HG02610 (cell line): Measurements from ENCODE around the gene FOXP1.
A peak's percentile ranks its signal among the peaks of the same experiment; 100 is the strongest.

Experiments
- ATAC-seq: cut with Tn5 transposase; IDR thresholded peaks from one replicate; pipeline ENCODE4 v1.9.1; 2021; ENCODE audit warnings: mild to moderate bottlenecking, moderate library complexity; ENCODE audit not compliant: unreplicated experiment

Gene FOXP1

GRCh38 chr3:71054312-71054711 is 529.2 kb downstream of the FOXP1 start:
- no peak for ATAC-seq

GRCh38 chr3:71053495-71053894 is 530.0 kb downstream of the FOXP1 start:
- no peak for ATAC-seq

- ATAC-seq, result no peak
Observed at GRCh38 chr3:71052716-71053115, 530.8 kb downstream of the FOXP1 start.

GRCh38 chr3:71051893-71052687 is 531.4 kb downstream of the FOXP1 start:
- ATAC-seq, result no peak

GRCh38 chr3:71051259-71051595 is 532.3 kb downstream of the FOXP1 start:
- ATAC-seq, result no peak

- ATAC-seq, result no peak
Observed at GRCh38 chr3:71050538-71051258, 532.8 kb downstream of the FOXP1 start.

GRCh38 chr3:71050166-71050537 is 533.4 kb downstream of the FOXP1 start:
- ATAC-seq, result no peak

GRCh38 chr3:71048948-71049347 is 534.6 kb downstream of the FOXP1 start:
- ATAC-seq, result no peak

- ATAC-seq, result no peak
Observed at GRCh38 chr3:71047616-71048531, 535.7 kb downstream of the FOXP1 start.

GRCh38 chr3:71046791-71047190 is 536.7 kb downstream of the FOXP1 start:
- no peak for ATAC-seq

GRCh38 chr3:71045917-71046282 is 537.6 kb downstream of the FOXP1 start:
- ATAC-seq, result peak; percentile 46

- no peak for ATAC-seq
Observed at GRCh38 chr3:71045212-71045916, 538.2 kb downstream of the FOXP1 start.

- no peak for ATAC-seq
Observed at GRCh38 chr3:71042759-71043158, 540.8 kb downstream of the FOXP1 start.

GRCh38 chr3:71041371-71041770 is 542.2 kb downstream of the FOXP1 start:
- ATAC-seq, result no peak

GRCh38 chr3:71039332-71039731 is 544.2 kb downstream of the FOXP1 start:
- no peak for ATAC-seq

GRCh38 chr3:71037775-71038174 is 545.8 kb downstream of the FOXP1 start:
- ATAC-seq, result no peak

GRCh38 chr3:71035886-71036285 is 547.6 kb downstream of the FOXP1 start:
- no peak for ATAC-seq

GRCh38 chr3:71035314-71035713 is 548.2 kb downstream of the FOXP1 start:
- no peak for ATAC-seq

- no peak for ATAC-seq
Observed at GRCh38 chr3:71033681-71034220, 549.8 kb downstream of the FOXP1 start.

- no peak for ATAC-seq
Observed at GRCh38 chr3:71031914-71032521, 551.5 kb downstream of the FOXP1 start.
